ENCODE results near the gene ZNF792. TPM values are rescaled to one million over a fixed set of nuclear protein-coding genes. Genes with fewer than 3 reads are reported as not detected.
A peak's percentile ranks its signal among the peaks of the same experiment; 100 is the strongest.
"Not testable (repeated sequence)": the region's sequence is repeated elsewhere in the genome, so short reads cannot be mapped to it uniquely, and the experiment has no call there.

ZNF792 gene
- total RNA-seq, 1 donor from 2014 or later: 10.4 TPM

- intact Hi-C loops (cut with DNase I): no loop called here
- Histone ChIP-seq H3K9me3 (peaks cover 0 to 4% of the 10 kb centered on the region in 2 donors), H3K4me1 (no peaks in the 10 kb centered on the region), H3K27me3 (no peaks in the 10 kb centered on the region), H3K27ac (no peak overlapping the region), H3K4me3 (no peak overlapping the region), H3K36me3 (no peaks in the 10 kb centered on the region)
- TF ChIP-seq, protein P1, sequence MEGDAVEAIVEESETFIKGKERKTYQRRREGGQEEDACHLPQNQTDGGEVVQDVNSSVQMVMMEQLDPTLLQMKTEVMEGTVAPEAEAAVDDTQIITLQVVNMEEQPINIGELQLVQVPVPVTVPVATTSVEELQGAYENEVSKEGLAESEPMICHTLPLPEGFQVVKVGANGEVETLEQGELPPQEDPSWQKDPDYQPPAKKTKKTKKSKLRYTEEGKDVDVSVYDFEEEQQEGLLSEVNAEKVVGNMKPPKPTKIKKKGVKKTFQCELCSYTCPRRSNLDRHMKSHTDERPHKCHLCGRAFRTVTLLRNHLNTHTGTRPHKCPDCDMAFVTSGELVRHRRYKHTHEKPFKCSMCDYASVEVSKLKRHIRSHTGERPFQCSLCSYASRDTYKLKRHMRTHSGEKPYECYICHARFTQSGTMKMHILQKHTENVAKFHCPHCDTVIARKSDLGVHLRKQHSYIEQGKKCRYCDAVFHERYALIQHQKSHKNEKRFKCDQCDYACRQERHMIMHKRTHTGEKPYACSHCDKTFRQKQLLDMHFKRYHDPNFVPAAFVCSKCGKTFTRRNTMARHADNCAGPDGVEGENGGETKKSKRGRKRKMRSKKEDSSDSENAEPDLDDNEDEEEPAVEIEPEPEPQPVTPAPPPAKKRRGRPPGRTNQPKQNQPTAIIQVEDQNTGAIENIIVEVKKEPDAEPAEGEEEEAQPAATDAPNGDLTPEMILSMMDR (IDR thresholded peaks at IDR 0.05): no peak
- DNase-seq (ENCODE audit: low spot score in 2 of 2): no peak
Measured at GRCh38 chr19:34972163-34972705, 8.2 kb upstream of the ZNF792 start.

- H3K36me3 ChIP-seq; H3K4me3 ChIP-seq; H3K27ac ChIP-seq; H3K4me1 ChIP-seq; intact Hi-C loops (cut with DNase I); DNase-seq (ENCODE audit: low spot score in 2 of 2); H3K27me3 ChIP-seq; H3K9me3 ChIP-seq: not testable (repeated sequence)
Measured at GRCh38 chr19:34970185-34970780, 6.3 kb upstream of the ZNF792 start.

DNA sequence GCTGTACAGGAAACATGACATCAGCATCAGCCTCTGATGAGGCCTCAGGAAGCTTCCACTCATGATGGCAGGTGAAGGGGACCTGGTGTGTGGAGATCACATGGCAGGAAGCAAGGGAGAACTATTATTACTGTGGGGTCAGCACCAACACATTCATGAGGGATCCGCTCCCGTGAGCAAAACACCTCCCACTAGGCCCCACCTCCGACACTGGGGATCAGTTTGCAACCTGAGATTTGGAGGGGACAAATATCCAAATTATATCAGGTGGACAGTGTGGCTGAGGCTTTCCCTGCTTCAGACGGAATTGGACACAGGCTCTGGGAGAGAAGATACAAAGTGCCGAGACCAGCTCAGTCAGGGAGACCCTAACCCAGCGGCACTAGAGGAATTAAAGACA lies 5.7 kb upstream of the ZNF792 start:
- Histone ChIP-seq H3K9me3 (no peaks in the 10 kb centered on the region), H3K4me1 (no peaks in the 10 kb centered on the region), H3K36me3 (no peaks in the 10 kb centered on the region), H3K27ac (no peak overlapping the region), H3K4me3 (no peak overlapping the region), H3K27me3 (no peaks in the 10 kb centered on the region)
- intact Hi-C loops (cut with DNase I): no loop called here
- DNase-seq (ENCODE audit: low spot score in 2 of 2): no peak
- TF ChIP-seq, protein P1 (IDR thresholded peaks at IDR 0.05): no peak

- intact Hi-C loops (cut with DNase I): no loop called here
- Histone ChIP-seq H3K36me3 (no peaks in the 10 kb centered on the region), H3K4me1 (peaks cover 3 to 4% of the 10 kb centered on the region in 2 donors), H3K27ac (no peak overlapping the region), H3K4me3 (no peak overlapping the region), H3K27me3 (no peaks in the 10 kb centered on the region), H3K9me3 (no peaks in the 10 kb centered on the region)
- TF ChIP-seq, protein P1 (IDR thresholded peaks at IDR 0.05): no peak
- no peak for DNase-seq (ENCODE audit: low spot score in 2 of 2)
Measured at GRCh38 chr19:34967551-34967950, 3.5 kb upstream of the ZNF792 start.

- intact Hi-C loops (cut with DNase I); H3K27ac ChIP-seq; H3K36me3 ChIP-seq; DNase-seq (ENCODE audit: low spot score in 2 of 2); H3K9me3 ChIP-seq; H3K4me1 ChIP-seq; H3K27me3 ChIP-seq; H3K4me3 ChIP-seq: not testable (repeated sequence)
Measured at GRCh38 chr19:34965505-34965904, 1.5 kb upstream of the ZNF792 start.

DNA sequence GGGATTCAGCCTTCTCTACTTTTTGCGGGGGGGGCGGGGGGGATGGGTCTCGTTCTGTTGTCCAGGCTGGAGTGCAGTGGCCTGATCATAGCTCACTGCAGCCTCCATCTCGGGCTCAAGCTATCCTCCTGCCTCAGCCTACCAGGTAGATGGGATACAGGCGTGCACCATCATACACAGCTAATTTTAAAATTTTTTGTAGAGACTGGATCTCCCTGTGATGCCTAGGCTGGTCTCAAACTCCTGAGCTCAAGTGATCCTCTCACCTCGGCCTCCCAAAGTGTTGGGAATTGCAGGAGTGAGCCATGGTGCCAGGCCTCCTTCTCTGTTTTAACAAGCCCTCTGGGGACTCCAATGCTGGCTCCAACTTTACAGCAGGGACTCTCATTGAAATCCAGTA lies 569 bp upstream of the ZNF792 start:
- H3K27ac ChIP-seq: no peak overlapping the region
- H3K36me3 ChIP-seq: peaks cover 5 to 15% of the 10 kb centered on the region in 2 donors
- intact Hi-C loops (cut with DNase I): no loop called here
- no peaks in the 10 kb centered on the region for H3K27me3 ChIP-seq
- peaks cover 0 to 14% of the 10 kb centered on the region in 2 donors for H3K9me3 ChIP-seq
- DNase-seq (ENCODE audit: low spot score in 2 of 2): no peak
- TF ChIP-seq, protein P1 (IDR thresholded peaks at IDR 0.05): no peak
- peak overlapping the region; percentile 82 to 94 for H3K4me3 ChIP-seq
- peaks cover 4 to 9% of the 10 kb centered on the region in 2 donors for H3K4me1 ChIP-seq
